ENCODE data around the gene PNMA8B.

PNMA8B gene

DNA sequence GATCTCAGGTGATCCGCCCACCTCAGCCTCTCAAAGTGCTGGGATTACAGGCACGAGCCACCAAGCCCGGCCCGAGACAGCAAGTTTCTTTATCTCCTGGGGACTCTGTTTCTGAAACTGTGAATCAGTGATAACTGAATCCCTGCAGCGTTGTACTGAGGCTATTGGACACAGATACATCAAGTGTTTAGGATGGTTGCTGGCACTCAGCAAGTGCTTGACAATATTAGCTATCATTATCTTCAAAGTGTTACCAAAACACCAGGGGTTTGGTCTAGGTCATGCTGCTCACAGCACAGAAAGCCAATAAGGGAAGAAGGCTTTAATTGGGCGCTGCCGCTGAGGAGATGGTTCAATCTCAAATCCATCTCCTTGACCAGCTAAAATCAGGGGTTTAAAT, 46.4 kb downstream of the PNMA8B start:
- H3K27me3 ChIP-seq (ENCODE audit: low read depth, low read length): no peaks in the 10 kb centered on the region
- no peaks in the 10 kb centered on the region for H3K36me3 ChIP-seq (ENCODE audit: control insufficient read depth in 1 of 2, insufficient read depth in 2 of 2, low read length in 2 of 2)
- H3K27ac ChIP-seq (ENCODE audit: low read length): no peak overlapping the region
- H3K4me1 ChIP-seq (ENCODE audit: control insufficient read depth in 1 of 2, insufficient read depth in 2 of 2, low read length in 2 of 2): no peaks in the 10 kb centered on the region
- no peaks in the 10 kb centered on the region for H3K9me3 ChIP-seq (ENCODE audit: control insufficient read depth in 1 of 2, low read length in 2 of 2)
- H3K4me3 ChIP-seq (ENCODE audit: low read depth in 1 of 2, low read length in 2 of 2): no peak overlapping the region

DNA sequence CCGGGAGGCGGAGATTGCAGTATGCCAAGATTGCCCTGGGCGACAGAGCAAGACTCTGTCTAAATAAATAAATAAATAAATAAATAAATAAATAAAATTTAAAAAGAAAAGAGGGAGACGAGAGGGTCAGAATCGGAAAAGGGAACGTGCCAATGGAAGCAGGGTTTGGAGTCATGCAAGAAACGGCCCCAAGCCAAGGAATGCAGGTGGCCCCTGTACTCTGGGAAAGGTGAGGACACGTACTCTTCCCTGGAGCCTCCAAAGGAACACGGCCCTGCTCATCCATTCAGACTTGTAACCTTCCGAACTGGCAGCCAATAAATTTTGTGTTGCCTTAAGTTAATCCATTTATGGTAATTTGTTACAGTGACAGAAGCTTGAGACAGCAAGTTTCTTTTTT, 47.1 kb downstream of the PNMA8B start:
- Histone ChIP-seq H3K9me3 (ENCODE audit: control insufficient read depth in 1 of 2, low read length in 2 of 2) (no peaks in the 10 kb centered on the region), H3K27me3 (ENCODE audit: low read depth, low read length) (no peaks in the 10 kb centered on the region), H3K27ac (ENCODE audit: low read length) (no peak overlapping the region), H3K36me3 (ENCODE audit: control insufficient read depth in 1 of 2, insufficient read depth in 2 of 2, low read length in 2 of 2) (no peaks in the 10 kb centered on the region), H3K4me1 (ENCODE audit: control insufficient read depth in 1 of 2, insufficient read depth in 2 of 2, low read length in 2 of 2) (no peaks in the 10 kb centered on the region), H3K4me3 (ENCODE audit: low read depth in 1 of 2, low read length in 2 of 2) (no peak overlapping the region)

DNA sequence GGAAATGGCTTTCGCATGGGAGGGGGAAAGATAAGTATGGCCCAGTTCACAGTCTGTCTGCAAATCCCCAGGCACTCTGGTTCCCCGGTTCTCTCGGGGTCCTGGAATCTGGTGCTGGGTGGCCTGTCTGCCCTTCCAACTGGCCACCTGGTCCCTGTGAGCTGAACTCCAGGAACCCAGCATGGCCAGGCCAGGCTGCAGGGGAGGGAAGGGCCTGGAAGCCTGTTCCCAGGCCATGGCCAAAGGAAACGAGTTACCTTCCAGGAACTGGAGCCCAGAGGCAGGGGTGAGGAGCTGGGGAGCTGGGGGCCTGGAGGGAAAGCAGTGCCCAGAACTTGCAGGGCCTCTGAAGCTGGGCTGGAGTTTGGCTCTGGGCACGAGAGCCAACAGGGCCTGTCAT, 47.8 kb downstream of the PNMA8B start:
- H3K9me3 ChIP-seq (ENCODE audit: control insufficient read depth in 1 of 2, low read length in 2 of 2): no peaks in the 10 kb centered on the region
- no peak overlapping the region for H3K4me3 ChIP-seq (ENCODE audit: low read depth in 1 of 2, low read length in 2 of 2)
- no peaks in the 10 kb centered on the region for H3K27me3 ChIP-seq (ENCODE audit: low read depth, low read length)
- no peaks in the 10 kb centered on the region for H3K4me1 ChIP-seq (ENCODE audit: control insufficient read depth in 1 of 2, insufficient read depth in 2 of 2, low read length in 2 of 2)
- no peak overlapping the region for H3K27ac ChIP-seq (ENCODE audit: low read length)
- no peaks in the 10 kb centered on the region for H3K36me3 ChIP-seq (ENCODE audit: control insufficient read depth in 1 of 2, insufficient read depth in 2 of 2, low read length in 2 of 2)

DNA sequence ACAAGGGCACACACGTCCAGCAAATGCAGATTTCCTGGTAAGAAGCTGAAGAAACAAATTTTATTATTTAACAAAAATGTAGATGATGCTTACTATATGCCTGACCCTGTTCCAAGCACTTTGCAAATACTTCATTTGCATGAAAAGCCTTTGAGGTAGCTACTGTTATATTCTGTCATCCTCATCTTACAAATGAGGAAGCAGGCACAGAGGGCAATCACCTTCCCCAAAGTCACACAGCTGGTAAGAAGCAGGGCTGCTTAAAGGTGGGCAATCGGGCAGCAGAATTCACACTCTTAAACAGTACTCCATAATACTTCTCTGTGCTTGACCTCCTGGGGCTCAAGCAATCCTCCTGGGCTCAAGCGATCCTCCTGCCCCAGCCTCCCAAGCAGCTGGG, 48.7 kb downstream of the PNMA8B start:
- Histone ChIP-seq H3K9me3 (ENCODE audit: control insufficient read depth in 1 of 2, low read length in 2 of 2) (no peaks in the 10 kb centered on the region), H3K4me1 (ENCODE audit: control insufficient read depth in 1 of 2, insufficient read depth in 2 of 2, low read length in 2 of 2) (no peaks in the 10 kb centered on the region), H3K27me3 (ENCODE audit: low read depth, low read length) (no peaks in the 10 kb centered on the region), H3K36me3 (ENCODE audit: control insufficient read depth in 1 of 2, insufficient read depth in 2 of 2, low read length in 2 of 2) (no peaks in the 10 kb centered on the region), H3K4me3 (ENCODE audit: low read depth in 1 of 2, low read length in 2 of 2) (no peak overlapping the region), H3K27ac (ENCODE audit: low read length) (no peak overlapping the region)

DNA sequence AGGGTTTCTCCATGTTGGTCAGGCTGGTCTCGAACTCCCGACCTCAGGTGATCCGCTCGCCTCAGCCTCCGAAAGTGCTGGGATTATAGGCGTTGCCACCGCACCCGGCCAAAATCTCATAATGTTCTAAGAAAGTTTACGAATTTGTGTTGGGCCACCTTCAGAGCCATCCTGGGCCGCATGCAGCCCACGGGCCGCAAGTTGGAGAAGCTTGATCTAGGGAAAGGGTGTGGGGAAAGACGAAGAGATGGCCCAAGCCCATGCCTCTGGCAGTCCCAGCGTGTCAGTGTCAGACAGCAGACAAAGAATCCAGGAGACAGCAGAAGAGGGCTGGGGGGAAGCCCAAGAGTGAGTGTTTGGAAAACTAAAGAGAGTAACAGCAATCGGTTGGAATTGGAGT, 49.6 kb downstream of the PNMA8B start:
- H3K4me1 ChIP-seq (ENCODE audit: control insufficient read depth in 1 of 2, insufficient read depth in 2 of 2, low read length in 2 of 2): no peaks in the 10 kb centered on the region
- H3K27ac ChIP-seq (ENCODE audit: low read length): no peak overlapping the region
- no peaks in the 10 kb centered on the region for H3K9me3 ChIP-seq (ENCODE audit: control insufficient read depth in 1 of 2, low read length in 2 of 2)
- no peak overlapping the region for H3K4me3 ChIP-seq (ENCODE audit: low read depth in 1 of 2, low read length in 2 of 2)
- no peaks in the 10 kb centered on the region for H3K27me3 ChIP-seq (ENCODE audit: low read depth, low read length)
- H3K36me3 ChIP-seq (ENCODE audit: control insufficient read depth in 1 of 2, insufficient read depth in 2 of 2, low read length in 2 of 2): no peaks in the 10 kb centered on the region

DNA sequence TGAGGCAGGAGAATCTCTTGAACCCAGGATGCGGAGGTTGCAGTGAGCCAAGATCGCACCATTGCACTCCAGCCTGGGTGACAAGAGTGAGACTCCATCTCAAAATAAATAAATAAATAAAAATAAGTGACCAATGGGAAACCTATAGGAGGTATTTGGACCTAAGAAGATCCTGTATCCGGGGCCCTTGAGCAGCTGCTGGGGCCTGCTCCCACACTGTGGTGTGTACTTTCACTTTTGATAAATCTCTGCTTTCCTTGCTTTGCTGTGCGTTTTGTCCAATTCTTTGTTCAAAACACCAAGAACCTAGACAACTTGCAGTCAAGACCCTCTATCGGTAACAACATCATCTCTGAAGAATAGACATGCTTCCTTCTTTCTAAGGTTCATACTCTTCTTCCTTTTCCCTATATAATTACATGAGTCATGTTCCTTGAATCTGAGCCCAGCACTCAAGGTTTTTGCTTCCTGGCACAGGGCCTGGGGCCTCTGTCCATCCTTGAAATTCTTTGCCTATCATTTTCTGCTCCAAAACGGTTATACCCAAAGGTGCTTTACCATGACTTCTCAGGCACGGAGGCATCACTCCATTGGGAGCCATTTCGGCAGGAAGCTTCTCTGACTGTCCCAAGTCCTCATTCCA, 52.7 kb downstream of the PNMA8B start:
- Histone ChIP-seq H3K27ac (ENCODE audit: low read length) (no peak overlapping the region), H3K4me1 (ENCODE audit: control insufficient read depth in 1 of 2, insufficient read depth in 2 of 2, low read length in 2 of 2) (no peaks in the 10 kb centered on the region), H3K4me3 (ENCODE audit: low read depth in 1 of 2, low read length in 2 of 2) (no peak overlapping the region), H3K9me3 (ENCODE audit: control insufficient read depth in 1 of 2, low read length in 2 of 2) (no peaks in the 10 kb centered on the region), H3K27me3 (ENCODE audit: low read depth, low read length) (no peaks in the 10 kb centered on the region), H3K36me3 (ENCODE audit: control insufficient read depth in 1 of 2, insufficient read depth in 2 of 2, low read length in 2 of 2) (no peaks in the 10 kb centered on the region)

DNA sequence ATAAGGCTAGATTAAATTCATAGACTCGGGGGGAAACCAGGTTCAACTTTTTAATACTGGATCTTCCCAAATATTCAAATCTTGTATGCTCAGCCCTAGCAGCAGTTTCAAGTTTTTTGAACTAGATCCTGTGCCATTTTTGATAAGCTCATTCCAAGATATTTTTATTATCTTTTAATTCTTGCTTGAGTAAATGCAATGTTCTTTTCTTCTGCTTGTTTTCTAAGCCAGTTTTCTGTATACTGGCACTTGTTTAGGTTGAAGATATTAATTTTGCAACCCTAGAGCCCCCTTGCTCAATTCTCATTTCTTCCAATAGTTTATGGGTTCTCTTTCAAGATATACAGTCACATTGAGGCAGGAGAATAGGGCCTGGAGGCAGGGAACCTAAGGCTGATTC, 53.8 kb downstream of the PNMA8B start:
- H3K9me3 ChIP-seq (ENCODE audit: control insufficient read depth in 1 of 2, low read length in 2 of 2): no peaks in the 10 kb centered on the region
- no peaks in the 10 kb centered on the region for H3K4me1 ChIP-seq (ENCODE audit: control insufficient read depth in 1 of 2, insufficient read depth in 2 of 2, low read length in 2 of 2)
- H3K27ac ChIP-seq (ENCODE audit: low read length): no peak overlapping the region
- no peaks in the 10 kb centered on the region for H3K27me3 ChIP-seq (ENCODE audit: low read depth, low read length)
- H3K36me3 ChIP-seq (ENCODE audit: control insufficient read depth in 1 of 2, insufficient read depth in 2 of 2, low read length in 2 of 2): no peaks in the 10 kb centered on the region
- H3K4me3 ChIP-seq (ENCODE audit: low read depth in 1 of 2, low read length in 2 of 2): no peak overlapping the region
